ENCODE measurements around the gene NCL.

DNA sequence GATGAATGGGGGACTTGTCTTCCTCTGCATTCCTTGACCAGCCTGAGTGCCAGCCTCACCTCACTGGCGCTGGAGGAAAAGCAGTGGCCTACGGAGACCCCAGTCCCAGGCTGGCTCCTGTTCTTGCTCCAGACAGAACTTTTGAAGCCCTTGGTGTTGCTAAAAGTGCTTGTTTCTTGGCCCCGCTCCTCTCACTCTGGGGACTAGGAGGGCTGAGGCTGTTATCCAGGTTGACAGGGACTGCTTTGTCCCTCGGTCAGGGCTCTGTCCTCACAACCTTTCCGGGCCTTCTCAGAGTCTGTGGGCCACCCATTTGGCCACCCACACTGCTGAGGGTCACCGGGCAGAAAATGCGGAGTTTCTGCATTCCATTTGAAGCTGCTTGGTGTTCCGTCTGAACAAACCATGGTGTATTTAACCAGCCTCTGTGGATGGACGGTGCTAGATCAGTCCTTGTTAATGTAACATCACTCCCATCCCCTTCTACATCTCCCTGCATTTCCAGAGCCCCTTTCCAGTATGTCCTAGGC lies 43.2 kb downstream of the NCL start:
- TF ChIP-seq, protein P1, sequence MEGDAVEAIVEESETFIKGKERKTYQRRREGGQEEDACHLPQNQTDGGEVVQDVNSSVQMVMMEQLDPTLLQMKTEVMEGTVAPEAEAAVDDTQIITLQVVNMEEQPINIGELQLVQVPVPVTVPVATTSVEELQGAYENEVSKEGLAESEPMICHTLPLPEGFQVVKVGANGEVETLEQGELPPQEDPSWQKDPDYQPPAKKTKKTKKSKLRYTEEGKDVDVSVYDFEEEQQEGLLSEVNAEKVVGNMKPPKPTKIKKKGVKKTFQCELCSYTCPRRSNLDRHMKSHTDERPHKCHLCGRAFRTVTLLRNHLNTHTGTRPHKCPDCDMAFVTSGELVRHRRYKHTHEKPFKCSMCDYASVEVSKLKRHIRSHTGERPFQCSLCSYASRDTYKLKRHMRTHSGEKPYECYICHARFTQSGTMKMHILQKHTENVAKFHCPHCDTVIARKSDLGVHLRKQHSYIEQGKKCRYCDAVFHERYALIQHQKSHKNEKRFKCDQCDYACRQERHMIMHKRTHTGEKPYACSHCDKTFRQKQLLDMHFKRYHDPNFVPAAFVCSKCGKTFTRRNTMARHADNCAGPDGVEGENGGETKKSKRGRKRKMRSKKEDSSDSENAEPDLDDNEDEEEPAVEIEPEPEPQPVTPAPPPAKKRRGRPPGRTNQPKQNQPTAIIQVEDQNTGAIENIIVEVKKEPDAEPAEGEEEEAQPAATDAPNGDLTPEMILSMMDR (IDR thresholded peaks at IDR 0.05), result no peak
- no peak for TF ChIP-seq POLR2AphosphoS5 (IDR thresholded peaks at IDR 0.05; ENCODE audit: insufficient read depth in 1 of 2, low read depth in 1 of 2)
